OCI-LY7 (cell line): ENCODE data around the gene TRIM41. TPM values are rescaled to one million over a fixed set of nuclear protein-coding genes. Genes with fewer than 3 reads are reported as not detected.
A peak's percentile ranks its signal among the peaks of the same experiment; 100 is the strongest.

Experiments
- BruUV-seq: library from RNA; stranded (reverse); fragments of 400-500 nt; replicated peaks from 2 replicates; lab custom pipeline; 2021; lab: Mats Ljungman, UMichigan
- CTCF ChIA-PET: fragments of 300-600 bp; sonication (Branson Sonifier 250); formaldehyde crosslinking; loops from one replicate; lab custom pipeline; 2022; ENCODE audit warnings: antibody characterized with exemption; ENCODE audit not compliant: unreplicated experiment; lab: Charles Lee
- POLR2A ChIA-PET: fragments of 300-600 bp; sonication (Branson Sonifier 250); formaldehyde crosslinking; loops from one replicate; lab custom pipeline; 2022; ENCODE audit warnings: antibody characterized with exemption; lab: Charles Lee
- DNase-seq: peaks from one replicate; pipeline ENCODE4 v3.0.0-alpha.2; 2015; ENCODE audit warnings: low spot score
- H2AFZ ChIP-seq: fragments of 200-600 bp; sonication (generic), shearing (Covaris generic); 2 replicates; pipeline ENCODE4 v1.6.1; 2014; ENCODE audit warnings: mild to moderate bottlenecking, antibody characterized with exemption, low read length, moderate library complexity
- H3K27ac ChIP-seq: fragments of 200-600 bp; sonication (generic); 2 replicates; pipeline ENCODE4 v1.5.1; 2014; ENCODE audit warnings: mixed run types, low read depth, mild to moderate bottlenecking, moderate library complexity, low read length, inconsistent platforms; ENCODE audit not compliant: poor library complexity, severe bottlenecking
- H3K36me3 ChIP-seq: fragments of 200-600 bp; sonication (generic); 2 replicates; pipeline ENCODE4 v1.6.1; 2014; ENCODE audit warnings: mild to moderate bottlenecking, antibody characterized with exemption, low read length, moderate library complexity, mixed read lengths; ENCODE audit not compliant: insufficient read depth
- H3K4me1 ChIP-seq: fragments of 200-600 bp; sonication (generic); 2 replicates; pipeline ENCODE4 v1.5.1; 2014; ENCODE audit warnings: mild to moderate bottlenecking, low read length; ENCODE audit not compliant: insufficient read depth, poor library complexity, severe bottlenecking
- H3K4me2 ChIP-seq: fragments of 200-600 bp; sonication (generic); 2 replicates; pipeline ENCODE4 v1.6.1; 2014; ENCODE audit warnings: mild to moderate bottlenecking, low read length
- H3K4me3 ChIP-seq: fragments of 200-600 bp; sonication (generic); 2 replicates; pipeline ENCODE4 v1.5.1; 2014; ENCODE audit warnings: mild to moderate bottlenecking, low read depth, low read length; ENCODE audit not compliant: poor library complexity, severe bottlenecking
- H3K79me2 ChIP-seq: fragments of 200-600 bp; sonication (generic); 2 replicates; pipeline ENCODE4 v1.6.1; 2016; ENCODE audit warnings: low read depth, mild to moderate bottlenecking, low read length, moderate library complexity, mixed read lengths; ENCODE audit not compliant: insufficient read depth
- H3K9me2 ChIP-seq: fragments of 200-600 bp; sonication (generic); 2 replicates; pipeline ENCODE4 v1.6.1; 2016; ENCODE audit warnings: mild to moderate bottlenecking, low read length, mixed read lengths; ENCODE audit not compliant: insufficient read depth
- H3K9me3 ChIP-seq: fragments of 200-600 bp; sonication (generic); 2 replicates; pipeline ENCODE4 v1.6.1; 2014; ENCODE audit warnings: mild to moderate bottlenecking, mixed run types, low read length, mixed read lengths
- H4K20me1 ChIP-seq: fragments of 200-600 bp; sonication (generic); 2 replicates; pipeline ENCODE4 v1.6.1; 2014; ENCODE audit warnings: mild to moderate bottlenecking, antibody characterized with exemption, low read length, moderate library complexity, mixed read lengths; ENCODE audit not compliant: insufficient read depth
- CTCF ChIP-seq: fragments of 200-600 bp; sonication (generic); conservative IDR thresholded peaks from 2 replicates; pipeline ENCODE4 v1.5.1; 2014; ENCODE audit warnings: mild to moderate bottlenecking, antibody characterized with exemption, low read length, moderate library complexity, mixed read lengths
- EZH2phosphoT487 ChIP-seq: fragments of 200-600 bp; sonication (generic); IDR thresholded peaks from 2 replicates; pipeline ENCODE4 v1.6.1; 2018; ENCODE audit warnings: low read depth, borderline replicate concordance, mild to moderate bottlenecking, mixed run types, antibody characterized with exemption, low read length, moderate library complexity, mixed read lengths
- intact Hi-C: fragments of 100-400 bp; cut with micrococcal nuclease; formaldehyde crosslinking; loops from one replicate; pipeline ENCODE4 v1.10.0; 2022; ENCODE audit not compliant: unreplicated experiment
- total RNA-seq, 2 experiments: library from RNA; depleted of rRNA in 1 of 2; stranded (reverse); fragments of >200 nt in 1 of 2; shearing (Covaris generic) in 1 of 2; gene quantifications; 2 replicates each; pipeline ENCODE4 v1.2.3, GENCODE V29; 2014 to 2022

Gene TRIM41
- total RNA-seq, 2 experiments from 2014 or later: 30.2 to 73.4 TPM

- H3K36me3 ChIP-seq: peaks cover 96% of the 10 kb centered on the region
- H3K9me3 ChIP-seq: no peaks in the 10 kb centered on the region
- no peak overlapping the region for H3K4me3 ChIP-seq
- ChIA-PET POLR2A (interaction anchor here (0.6 to 1.0 kb wide), 2 partner anchors 11 to 33 kb away, joined by 3 read pairs; partner anchors contain the start of gene TRIM41), CTCF (no interaction called here)
- H3K79me2 ChIP-seq: peaks cover 17% of the 10 kb centered on the region; the same call in 1 of the 2 replicates
- peaks cover 25% of the 10 kb centered on the region for H4K20me1 ChIP-seq
- no peak for TF ChIP-seq EZH2phosphoT487
- no peak for TF ChIP-seq CTCF
- H3K4me2 ChIP-seq: no peak overlapping the region
- peaks cover 15% of the 10 kb centered on the region for H3K4me1 ChIP-seq
- H2AFZ ChIP-seq: no peak overlapping the region
- H3K9me2 ChIP-seq: no peaks in the 10 kb centered on the region
- no peak for DNase-seq
- intact Hi-C loops: no loop called here
- no TSS peak for BruUV-seq
- peak overlapping the region; percentile 18 for H3K27ac ChIP-seq
Observed at GRCh38 chr5:181234455-181235306, 11.6 kb downstream of the TRIM41 start.

GRCh38 chr5:181235323-181235688, 12.2 kb downstream of the TRIM41 start:
- H3K27ac ChIP-seq: peak overlapping the region; percentile 13
- ChIA-PET CTCF (no interaction called here), POLR2A (interaction anchor here (1.0 kb wide), 1 partner anchor 12 kb away, joined by 3 read pairs; the partner anchor contains the start of gene TRIM41)
- no peak overlapping the region for H3K4me3 ChIP-seq
- peaks cover 9% of the 10 kb centered on the region for H3K4me1 ChIP-seq
- no peaks in the 10 kb centered on the region for H3K9me3 ChIP-seq
- intact Hi-C loops: no loop called here
- peaks cover 98% of the 10 kb centered on the region for H3K36me3 ChIP-seq
- H3K9me2 ChIP-seq: no peaks in the 10 kb centered on the region
- peaks cover 23% of the 10 kb centered on the region; the same call in 1 of the 2 replicates for H3K79me2 ChIP-seq
- no peak for TF ChIP-seq EZH2phosphoT487
- no peak for TF ChIP-seq CTCF
- no peak overlapping the region for H3K4me2 ChIP-seq
- DNase-seq: no peak
- H4K20me1 ChIP-seq: peaks cover 26% of the 10 kb centered on the region
- H2AFZ ChIP-seq: no peak overlapping the region
- BruUV-seq: TSS peak; percentile 87
